Endodermal cell (in vitro differentiated cells): Measurements from ENCODE around the gene UGT1A1. TPM values are rescaled to one million over a fixed set of nuclear protein-coding genes. Genes with fewer than 3 reads are reported as not detected.
"Not testable (repeated sequence)": the region's sequence is repeated elsewhere in the genome, so short reads cannot be mapped to it uniquely, and the experiment has no call there.

Experiments used
- DNase-seq: peaks from one replicate; pipeline ENCODE4 v3.0.0-alpha.2; 2017
- H3K27ac ChIP-seq: 2 replicates; pipeline ENCODE4 v1.5.1; 2013; ENCODE audit warnings: mild to moderate bottlenecking, low read depth, low read length, moderate library complexity
- H3K27me3 ChIP-seq: 2 replicates; pipeline ENCODE4 v1.6.1; 2013; ENCODE audit warnings: mild to moderate bottlenecking, low read length, moderate library complexity; ENCODE audit not compliant: insufficient read depth, control insufficient read depth, poor library complexity, severe bottlenecking
- H3K36me3 ChIP-seq: 2 replicates; pipeline ENCODE4 v1.7.0; 2013; ENCODE audit warnings: mild to moderate bottlenecking, low read length, moderate library complexity; ENCODE audit not compliant: control insufficient read depth, insufficient read depth
- H3K4me1 ChIP-seq: one replicate; pipeline ENCODE4 v1.7.0; 2013; ENCODE audit warnings: low read length; ENCODE audit not compliant: control insufficient read depth, insufficient read depth
- H3K4me3 ChIP-seq: 2 replicates; pipeline ENCODE4 v1.5.1; 2013; ENCODE audit warnings: mild to moderate bottlenecking, low read length, moderate library complexity
- H3K9ac ChIP-seq: 2 replicates; pipeline ENCODE4 v1.6.1; 2013; ENCODE audit warnings: mild to moderate bottlenecking, low read length, moderate library complexity; ENCODE audit not compliant: poor library complexity, severe bottlenecking; ENCODE audit errors: extremely low read depth
- H3K9me3 ChIP-seq: 2 replicates; pipeline ENCODE4 v1.6.1; 2013; ENCODE audit warnings: mild to moderate bottlenecking, low read length, moderate library complexity; ENCODE audit not compliant: control insufficient read depth
- H3K27ac Mint-ChIP-seq: 2 replicates; pipeline ENCODE4 v1.8.0; 2020; ENCODE audit warnings: mixed read lengths
- H3K27me3 Mint-ChIP-seq: 2 replicates; pipeline ENCODE4 v1.8.0; 2021; ENCODE audit warnings: mild to moderate bottlenecking, mixed read lengths; ENCODE audit not compliant: insufficient read depth
- H3K36me3 Mint-ChIP-seq: 2 replicates; pipeline ENCODE4 v1.8.0; 2020; ENCODE audit warnings: low read depth, mixed read lengths
- H3K4me1 Mint-ChIP-seq: 2 replicates; pipeline ENCODE4 v1.8.0; 2020; ENCODE audit warnings: mixed read lengths
- H3K4me3 Mint-ChIP-seq: 2 replicates; pipeline ENCODE4 v1.8.0; 2020; ENCODE audit warnings: mild to moderate bottlenecking, moderate library complexity, mixed read lengths
- H3K9me3 Mint-ChIP-seq: 2 replicates; pipeline ENCODE4 v1.8.0; 2020; ENCODE audit warnings: mild to moderate bottlenecking, mixed read lengths
- CTCF ChIP-seq: fragments of 200-600 bp; sonication (generic); conservative IDR thresholded peaks from 2 replicates; pipeline ENCODE4 v1.5.0; 2021; ENCODE audit warnings: antibody characterized with exemption, mild to moderate bottlenecking
- WGBS, 2 experiments: methylation state at CpG; one replicate each; pipeline versions ENCODE4 v1.1.5 to v1.1.7; 2013; ENCODE audit warnings: missing lambda C conversion rate in 2 of 2, mixed read lengths in 1 of 2; ENCODE audit not compliant: insufficient coverage in 1 of 2, insufficient read length in 1 of 2; 5-methylcytosine and 5-hydroxymethylcytosine counted together
- total RNA-seq, 2 donors: library from RNA; stranded (reverse); fragmentation: NEBNext Ultra II Directional in 1 of 2; extraction: Animal tissue kit (Norgen Biotek cat#: 25700) in 1 of 2; gene quantifications; 2 replicates in 1 of 2; 3 replicates in 1 of 2; pipeline ENCODE4 v1.2.1, GENCODE V29; 2021

The UGT1A1 gene
- total RNA-seq, 2 donors from 2014 or later = not detected

DNA sequence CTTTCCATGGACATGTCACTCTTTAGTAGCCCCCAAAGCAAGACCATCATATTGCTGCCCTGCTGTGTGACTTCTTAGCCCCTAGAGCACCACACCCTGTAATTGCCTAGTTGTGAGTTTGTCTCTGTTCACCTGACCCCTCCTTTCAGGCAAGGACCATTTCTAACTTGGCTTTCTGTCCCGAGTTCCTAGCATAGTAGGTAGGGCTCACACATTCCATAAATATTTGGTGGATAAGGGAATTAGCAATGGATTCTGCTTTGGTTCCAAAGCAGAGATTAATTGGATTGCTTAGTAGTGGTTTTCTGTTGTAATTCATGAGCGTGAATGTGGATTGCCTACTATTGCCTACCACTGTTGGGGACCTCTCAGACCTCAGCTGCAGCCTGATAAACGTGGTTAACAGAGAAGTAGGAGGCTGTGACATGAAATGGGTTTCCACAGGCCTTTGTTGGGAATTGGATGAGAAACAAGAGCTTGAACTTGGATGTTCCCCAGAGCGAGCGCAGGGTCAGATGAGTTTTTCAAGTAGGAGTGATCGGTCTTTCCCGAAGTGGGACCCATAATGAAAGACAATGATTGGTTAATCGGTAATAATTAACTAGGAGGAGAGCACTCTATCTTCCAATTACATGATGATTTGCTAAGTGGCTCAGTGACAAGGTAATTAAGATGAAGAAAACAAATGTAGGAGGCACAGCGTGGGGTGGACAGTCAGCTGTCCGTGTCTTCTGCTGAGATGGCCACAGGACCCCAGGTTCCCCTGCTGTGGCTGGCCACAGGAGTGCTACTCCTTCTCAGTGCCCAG is 13.4 kb upstream of the UGT1A1 start:
- H3K9me3 Mint-ChIP-seq = peaks cover 32% of the 10 kb centered on the region
- no peak overlapping the region for H3K9ac ChIP-seq
- no peaks in the 10 kb centered on the region for H3K4me1 Mint-ChIP-seq

GRCh38 chr2:233747283-233747544 is 12.9 kb upstream of the UGT1A1 start:
- Mint-ChIP-seq H3K4me3 (no peak overlapping the region), H3K27ac (no peak overlapping the region), H3K36me3 (no peaks in the 10 kb centered on the region), H3K4me1 (no peaks in the 10 kb centered on the region), H3K27me3 (peaks cover 7% of the 10 kb centered on the region), H3K9me3 (peaks cover 38% of the 10 kb centered on the region)
- Histone ChIP-seq H3K9me3 (peaks cover 15% of the 10 kb centered on the region), H3K36me3 (no peaks in the 10 kb centered on the region), H3K4me3 (no peak overlapping the region), H3K27me3 (no peaks in the 10 kb centered on the region), H3K4me1 (no peaks in the 10 kb centered on the region), H3K27ac (no peak overlapping the region), H3K9ac (no peak overlapping the region)
- 93% methylated on average over 3 to 6 of the region's 6 CpGs for WGBS, 2 experiments
- DNase-seq = no peak
- TF ChIP-seq CTCF = no peak

More for the DNA sequence above, 13.4 kb upstream of the UGT1A1 start:
- no peaks in the 10 kb centered on the region for H3K27me3 ChIP-seq
- no peak overlapping the region for H3K27ac ChIP-seq
- H3K36me3 ChIP-seq = no peaks in the 10 kb centered on the region
- DNase-seq = no peak
- no peak overlapping the region for H3K27ac Mint-ChIP-seq
- H3K36me3 Mint-ChIP-seq = no peaks in the 10 kb centered on the region
- peaks cover 15% of the 10 kb centered on the region for H3K9me3 ChIP-seq
- no peak overlapping the region for H3K4me3 Mint-ChIP-seq
- no peak for TF ChIP-seq CTCF
- H3K4me1 ChIP-seq = no peaks in the 10 kb centered on the region
- H3K27me3 Mint-ChIP-seq = peaks cover 7% of the 10 kb centered on the region
- WGBS, 2 experiments = 80 to 84% methylated on average over 9 to 10 of the region's 10 CpGs
- H3K4me3 ChIP-seq = no peak overlapping the region

DNA sequence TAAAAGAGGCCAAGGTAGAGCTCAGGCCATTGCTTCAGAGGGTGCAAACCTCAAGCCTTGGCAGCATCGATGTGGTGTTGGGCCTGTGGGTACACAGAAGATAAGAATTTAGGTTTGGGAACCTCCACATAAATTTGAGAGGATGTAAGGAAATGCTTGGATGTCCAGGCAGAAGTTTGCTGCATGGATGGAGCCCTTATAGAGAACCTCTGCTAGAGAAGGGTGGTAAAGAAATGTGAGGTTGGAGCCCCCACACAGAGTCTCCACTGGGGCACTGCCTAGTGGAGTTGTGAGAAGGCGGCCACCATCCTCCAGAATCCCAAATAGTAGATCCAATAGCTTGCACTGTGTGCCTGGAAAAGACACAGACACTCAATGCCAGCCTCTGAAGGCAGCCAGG is 9.4 kb upstream of the UGT1A1 start:
- not testable (repeated sequence) for H3K27ac Mint-ChIP-seq, H3K4me3 Mint-ChIP-seq, DNase-seq, H3K27me3 ChIP-seq, H3K9ac ChIP-seq, H3K27ac ChIP-seq, H3K4me1 ChIP-seq, H3K36me3 ChIP-seq, H3K36me3 Mint-ChIP-seq, H3K27me3 Mint-ChIP-seq, H3K4me1 Mint-ChIP-seq, H3K4me3 ChIP-seq
- H3K9me3 Mint-ChIP-seq = peaks cover 44% of the 10 kb centered on the region
- peaks cover 15% of the 10 kb centered on the region for H3K9me3 ChIP-seq
- 88% methylated on average over 2 of the region's 2 CpGs; no CpG with 5 or more reads in 1 of the 2 experiments for WGBS, 2 experiments

- not testable (repeated sequence) for H3K36me3 Mint-ChIP-seq, H3K27me3 ChIP-seq, H3K4me3 Mint-ChIP-seq, H3K4me3 ChIP-seq, H3K4me1 Mint-ChIP-seq, H3K36me3 ChIP-seq, H3K27me3 Mint-ChIP-seq, DNase-seq, H3K4me1 ChIP-seq, H3K27ac Mint-ChIP-seq, H3K27ac ChIP-seq, H3K9ac ChIP-seq
- peaks cover 15% of the 10 kb centered on the region for H3K9me3 ChIP-seq
- 83 to 88% methylated on average over 1 to 2 of the region's 2 CpGs for WGBS, 2 experiments
- peaks cover 44% of the 10 kb centered on the region for H3K9me3 Mint-ChIP-seq
These were observed 8.7 kb upstream of the UGT1A1 start for GRCh38 chr2:233751212-233752009.
